GM12873 (cell line): ENCODE results near the gene SYVN1.

ENCODE experiments used
- CTCF ChIP-seq: IDR thresholded peaks from 2 replicates; pipeline ENCODE4 v1.5.1; 2012; ENCODE audit warnings: low read depth, mild to moderate bottlenecking, moderate library complexity, low read length, control low read depth; ENCODE audit not compliant: insufficient read depth; ENCODE audit errors: missing control alignments

Gene SYVN1

GRCh38 chr11:65083834-65084597 is 50.3 kb downstream of the SYVN1 start, which contains the start of the genes CDCA5 and ZFPL1:
CDCA5 (minus strand) TSS chr11:65084040; CDS start chr11:65083978, 62 bp downstream.
ZFPL1 (plus strand) TSS chr11:65084222; CDS start chr11:65084699, 477 bp downstream.
- no peak for TF ChIP-seq CTCF

- no peak for TF ChIP-seq CTCF
Observed at GRCh38 chr11:65083134-65083833, 51.0 kb downstream of the SYVN1 start.

GRCh38 chr11:65078786-65079342 is 55.5 kb downstream of the SYVN1 start:
- no peak for TF ChIP-seq CTCF

- TF ChIP-seq CTCF, result peak; percentile 89
Observed at GRCh38 chr11:65078151-65078550, 56.2 kb downstream of the SYVN1 start.

GRCh38 chr11:65077451-65077850 is 56.9 kb downstream of the SYVN1 start:
- no peak for TF ChIP-seq CTCF
